Measurements from ENCODE around the gene MAFG. TPM values are rescaled to one million over a fixed set of nuclear protein-coding genes. Genes with fewer than 3 reads are reported as not detected.

Gene MAFG
- total RNA-seq, 1 experiment from 2014 or later, result 29.8 TPM

- TF ChIP-seq OVOL2 (CRISPR knock-in tag; IDR thresholded peaks at IDR 0.05; ENCODE audit: borderline replicate concordance) (no peak), TEAD1 (CRISPR knock-in tag; IDR thresholded peaks at IDR 0.05) (no peak), GTF2I (CRISPR knock-in tag; conservative IDR thresholded peaks at IDR 0.05) (no peak), CTCF (IDR thresholded peaks at IDR 0.05) (no peak)
Measured at GRCh38 chr17:81909231-81909630, 18.3 kb downstream of the MAFG start (continued).

- POLR2A ChIA-PET, result no interaction called here
- CTCF ChIA-PET, result interaction anchor here (3.4 kb wide), 1 partner anchor 15 kb away, joined by 15 read pairs; no protein-coding TSS in a partner anchor
- ATAC-seq, result no peak
- H3K27ac Mint-ChIP-seq, result no peak overlapping the region
- H3K27me3 Mint-ChIP-seq (ENCODE audit: low read depth), result no peaks in the 10 kb centered on the region
- no peaks in the 10 kb centered on the region for H3K9me3 Mint-ChIP-seq
- DNase-seq (ENCODE audit: low spot score), result no peak
- H3K4me1 Mint-ChIP-seq, result peaks cover 3% of the 10 kb centered on the region; the same call in 1 of the 2 replicates
- H3K36me3 Mint-ChIP-seq, result peaks cover 11% of the 10 kb centered on the region
- no peak overlapping the region for H3K4me3 Mint-ChIP-seq
- TF ChIP-seq E2F4 (CRISPR knock-in tag; IDR thresholded peaks at IDR 0.05; ENCODE audit: borderline replicate concordance, low read depth) (no peak), SMAD3 (CRISPR knock-in tag; IDR thresholded peaks at IDR 0.05; ENCODE audit: borderline replicate concordance) (no peak), FOXJ3 (CRISPR knock-in tag; IDR thresholded peaks at IDR 0.05; ENCODE audit: borderline replicate concordance) (no peak), USF2 (CRISPR knock-in tag; IDR thresholded peaks at IDR 0.05) (no peak), STAT6 (CRISPR knock-in tag; conservative IDR thresholded peaks at IDR 0.05; ENCODE audit: low read depth) (no peak), HMGA2 (CRISPR knock-in tag; IDR thresholded peaks at IDR 0.05) (no peak), CREB1 (CRISPR knock-in tag; IDR thresholded peaks at IDR 0.05) (no peak), SMAD4 (CRISPR knock-in tag; IDR thresholded peaks at IDR 0.05) (no peak), HMGXB4 (CRISPR knock-in tag; IDR thresholded peaks at IDR 0.05) (no peak), ZNF396 (CRISPR knock-in tag; IDR thresholded peaks at IDR 0.05; ENCODE audit: borderline replicate concordance) (no peak), CREM (CRISPR knock-in tag; IDR thresholded peaks at IDR 0.05) (no peak), TCF7 (CRISPR knock-in tag; IDR thresholded peaks at IDR 0.05; ENCODE audit: low read depth) (no peak), GABPB1 (CRISPR knock-in tag; IDR thresholded peaks at IDR 0.05) (no peak), NR3C1 (CRISPR knock-in tag; conservative IDR thresholded peaks at IDR 0.05; ENCODE audit: low read depth) (no peak), ATF3 (CRISPR knock-in tag; conservative IDR thresholded peaks at IDR 0.05) (no peak), NR1H2 (CRISPR knock-in tag; IDR thresholded peaks at IDR 0.05) (no peak), ZNF532 (CRISPR knock-in tag; IDR thresholded peaks at IDR 0.05; ENCODE audit: borderline replicate concordance) (no peak), PRRX2 (CRISPR knock-in tag; IDR thresholded peaks at IDR 0.05) (no peak), ZMAT4 (CRISPR knock-in tag; IDR thresholded peaks at IDR 0.05) (no peak)
Measured at GRCh38 chr17:81908793-81909192, 18.7 kb downstream of the MAFG start.

Measured in WTC11 (cell line).